Transverse colon (tissue), 4 donors: Measurements from ENCODE around the gene PLPPR2. TPM values are rescaled to one million over a fixed set of nuclear protein-coding genes. Genes with fewer than 3 reads are reported as not detected.
"Not testable (repeated sequence)": the region's sequence is repeated elsewhere in the genome, so short reads cannot be mapped to it uniquely, and the experiment has no call there.

ENCODE experiments used
- DNase-seq: peaks from one replicate; pipeline ENCODE4 v3.0.0-alpha.2; 2019
- H3K27ac ChIP-seq, 4 donors: fragments of 200-600 bp; sonication (generic); 2 replicates each; pipeline ENCODE4 v1.5.1; 2016 to 2018; ENCODE audit warnings: inconsistent platforms in 4 of 4
- H3K27me3 ChIP-seq: fragments of 200-600 bp; sonication (generic); 2 replicates; pipeline ENCODE4 v1.5.1; 2017; ENCODE audit warnings: inconsistent platforms
- H3K36me3 ChIP-seq, 4 donors: fragments of 200-600 bp; sonication (generic); 2 replicates each; pipeline ENCODE4 v1.5.1; 2017 to 2019; ENCODE audit warnings: inconsistent platforms in 4 of 4
- H3K4me1 ChIP-seq, 4 donors: fragments of 200-600 bp; sonication (generic); 2 replicates each; pipeline ENCODE4 v1.5.1; 2017 to 2020; ENCODE audit warnings: inconsistent platforms in 4 of 4
- H3K4me3 ChIP-seq, 4 donors: fragments of 200-600 bp; sonication (generic); 1 replicate in 1 of 4; 2 replicates in 3 of 4; pipeline versions ENCODE4 v1.5.1 to v1.6.1; 2017 to 2019; ENCODE audit warnings: inconsistent platforms in 4 of 4
- H3K9me3 ChIP-seq, 2 donors: fragments of 200-600 bp; sonication (generic); 2 replicates each; pipeline ENCODE4 v1.5.1; 2017 to 2019; ENCODE audit warnings: inconsistent platforms in 2 of 2
- CTCF ChIP-seq, 5 experiments: fragments of 200-600 bp in 3 of 5; fragments of 450-650 bp in 2 of 5; sonication (generic) in 3 of 5; IDR thresholded peaks; 1 replicate in 2 of 5; 2 replicates in 3 of 5; pipeline ENCODE4 v1.5.1; 2016 to 2017; ENCODE audit warnings: antibody characterized with exemption in 5 of 5, inconsistent platforms in 3 of 5, mild to moderate bottlenecking in 2 of 5, moderate library complexity in 1 of 5
- EP300 ChIP-seq: sonication (generic); formaldehyde crosslinking; IDR thresholded peaks from one replicate; pipeline ENCODE4 v1.6.1; 2017; ENCODE audit warnings: antibody characterized with exemption, low read depth
- POLR2A ChIP-seq: fragments of 450-650 bp; IDR thresholded peaks from one replicate; pipeline ENCODE4 v1.6.1; 2016; ENCODE audit warnings: antibody characterized with exemption, mild to moderate bottlenecking, moderate library complexity
- POLR2AphosphoS5 ChIP-seq, 3 donors: sonication (generic); formaldehyde crosslinking; IDR thresholded peaks; one replicate each; pipeline ENCODE4 v1.6.1; 2016; ENCODE audit warnings: antibody characterized with exemption in 3 of 3
- WGBS, 2 donors: methylation state at CpG; one replicate each; pipeline ENCODE4 v1.1.5; 2018; ENCODE audit warnings: low coverage in 1 of 2; 5-methylcytosine and 5-hydroxymethylcytosine counted together
- in situ Hi-C, 4 donors: fragments of 200-750 bp; cut with MboI; loops; one replicate each; pipeline versions ENCODE4 v1.15.0 to v1.15.1; 2017; ENCODE audit warnings: low sequenced_read_pairs in 3 of 4, low pct_ligation_motif_present in 1 of 4, low pct_unique_long_range_greater_than_20kb in 1 of 4
- intact Hi-C: fragments of 100-400 bp; cut with DNase I; formaldehyde crosslinking; loops from one replicate; pipeline ENCODE4 v1.15.1; 2023; ENCODE audit warnings: low total_unique reads
- total RNA-seq, 4 donors: library from RNA; depleted of rRNA; stranded (reverse); fragments of >200 nt; gene quantifications; one replicate each; pipeline ENCODE4 v1.1.0, GENCODE V29; 2016

PLPPR2 gene
- total RNA-seq = 10 to 100 TPM in 2 of 4 donors, 1 to 10 TPM in 2; 6.3 to 51.7 (median 11.5) TPM

- H3K27ac ChIP-seq = peak within 1 kb of the TSS; percentile 59 to 73 (median 66)
- intact Hi-C loops = no loop called here
Observed at GRCh38 chr19:11355160-11356073, at the start of gene PLPPR2. Gene PLPPR2, plus strand, starts transcription at chr19:11355432. Its CDS starts 2,242 bp downstream, at chr19:11357674.

GRCh38 chr19:11306337-11306736, 48.9 kb upstream of the PLPPR2 start:
- DNase-seq = no peak
- in situ Hi-C loops = no loop called here
- Histone ChIP-seq H3K9me3 (no peaks in the 10 kb centered on the region), H3K27ac (no peak overlapping the region), H3K27me3 (no peaks in the 10 kb centered on the region), H3K4me1 (no peaks in the 10 kb centered on the region), H3K4me3 (no peak overlapping the region), H3K36me3 (no peaks in the 10 kb centered on the region)
- TF ChIP-seq CTCF (IDR thresholded peaks at IDR 0.05) (no peak), EP300 (no peak), POLR2A (no peak), POLR2AphosphoS5 (IDR thresholded peaks at IDR 0.05) (no peak)
- WGBS, 2 donors = 72 to 100% methylated on average over 2 to 9 of the region's 9 CpGs
- intact Hi-C loops = loop anchor here (10.0 kb wide), 1 partner anchor 168 kb away; no protein-coding TSS in a partner anchor

More at GRCh38 chr19:11355160-11356073, at the start of gene PLPPR2:
- WGBS, 2 donors = 9 to 10% methylated on average over 2 to 28 of the region's 62 CpGs
- H3K4me3 ChIP-seq = peak within 1 kb of the TSS; percentile 43 to 60 (median 52)
- no peaks in the 10 kb centered on the region for H3K36me3 ChIP-seq
- H3K4me1 ChIP-seq = peaks cover 0 to 12% (median 8%) of the 10 kb centered on the region in 4 donors
- peak; percentile 93 for DNase-seq
- peak; percentile 31 for TF ChIP-seq POLR2A
- no peak for TF ChIP-seq EP300
- no peak for TF ChIP-seq CTCF (IDR thresholded peaks at IDR 0.05)
- peak; percentile 42 to 67 (median 57) for TF ChIP-seq POLR2AphosphoS5 (IDR thresholded peaks at IDR 0.05)
- in situ Hi-C loops = no loop called here
- H3K27me3 ChIP-seq = no peaks in the 10 kb centered on the region
- no peaks in the 10 kb centered on the region for H3K9me3 ChIP-seq

- DNase-seq, H3K9me3 ChIP-seq, H3K27ac ChIP-seq, H3K27me3 ChIP-seq, in situ Hi-C loops, H3K36me3 ChIP-seq, H3K4me3 ChIP-seq, intact Hi-C loops: not testable (repeated sequence)
- peaks cover 13 to 46% (median 20%) of the 10 kb centered on the region in 4 donors for H3K4me1 ChIP-seq
- WGBS, 2 donors = 58 to 74% methylated on average over 5 to 9 of the region's 9 CpGs
Observed at GRCh38 chr19:11320278-11320995, 34.8 kb upstream of the PLPPR2 start.

- Histone ChIP-seq H3K4me1 (peaks cover 13 to 46% (median 20%) of the 10 kb centered on the region in 4 donors), H3K27me3 (no peaks in the 10 kb centered on the region), H3K27ac (no peak overlapping the region), H3K4me3 (no peak overlapping the region), H3K36me3 (no peaks in the 10 kb centered on the region), H3K9me3 (no peaks in the 10 kb centered on the region)
- in situ Hi-C loops (no loop called here), intact Hi-C loops (no loop called here)
- TF ChIP-seq EP300 = no peak
- no peak for TF ChIP-seq POLR2AphosphoS5 (IDR thresholded peaks at IDR 0.05)
- TF ChIP-seq POLR2A = no peak
- no peak for TF ChIP-seq CTCF (IDR thresholded peaks at IDR 0.05)
- 78 to 91% methylated on average over 6 to 14 of the region's 14 CpGs for WGBS, 2 donors
- no peak for DNase-seq
Observed at GRCh38 chr19:11321191-11322126, 33.8 kb upstream of the PLPPR2 start.
